Neuron (in vitro differentiated cells): ENCODE results near the gene LLGL2.

ENCODE experiments used
- H2AFZ ChIP-seq: one replicate; pipeline ENCODE4 v1.6.1; 2013; ENCODE audit warnings: low read depth, mild to moderate bottlenecking, inconsistent platforms, low read length, moderate library complexity
- H3K27me3 ChIP-seq: one replicate; pipeline ENCODE4 v1.6.1; 2013; ENCODE audit warnings: low read length; ENCODE audit not compliant: insufficient read depth
- H3K36me3 ChIP-seq: one replicate; pipeline ENCODE4 v1.6.1; 2013; ENCODE audit warnings: low read length; ENCODE audit not compliant: insufficient read depth
- H3K4me1 ChIP-seq: one replicate; pipeline ENCODE4 v1.6.1; 2013; ENCODE audit warnings: low read length; ENCODE audit not compliant: insufficient read depth
- H3K4me3 ChIP-seq: 2 replicates; pipeline ENCODE4 v1.5.1; 2013; ENCODE audit warnings: mild to moderate bottlenecking, low read length, moderate library complexity
- H3K9me3 ChIP-seq: one replicate; pipeline ENCODE4 v1.6.1; 2013; ENCODE audit warnings: low read length

The LLGL2 gene

DNA sequence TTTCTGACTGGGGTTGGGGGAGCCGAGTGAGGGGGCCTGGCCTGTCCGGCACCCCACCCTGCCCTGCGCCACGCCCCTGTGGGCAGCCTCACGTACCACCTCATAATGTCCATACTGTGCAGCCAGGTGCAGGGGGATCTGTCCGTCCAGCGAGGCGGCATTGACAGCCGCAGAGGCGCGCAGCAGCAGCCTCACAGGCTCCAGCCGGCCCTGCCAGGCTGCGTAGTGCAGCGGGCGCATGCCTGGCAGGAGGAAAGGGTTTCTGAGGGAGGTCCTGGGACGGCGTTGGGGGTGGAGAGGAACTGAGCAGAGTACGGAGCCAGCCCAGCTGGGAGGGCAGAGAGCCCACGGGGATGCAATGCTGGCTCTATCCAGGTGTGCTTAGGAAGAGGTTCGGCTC lies 18.6 kb upstream of the LLGL2 start:
- Histone ChIP-seq H3K36me3 (peaks cover 46% of the 10 kb centered on the region), H2AFZ (no peak overlapping the region), H3K4me1 (peaks cover 7% of the 10 kb centered on the region), H3K9me3 (no peaks in the 10 kb centered on the region), H3K4me3 (no peak overlapping the region), H3K27me3 (no peaks in the 10 kb centered on the region)

DNA sequence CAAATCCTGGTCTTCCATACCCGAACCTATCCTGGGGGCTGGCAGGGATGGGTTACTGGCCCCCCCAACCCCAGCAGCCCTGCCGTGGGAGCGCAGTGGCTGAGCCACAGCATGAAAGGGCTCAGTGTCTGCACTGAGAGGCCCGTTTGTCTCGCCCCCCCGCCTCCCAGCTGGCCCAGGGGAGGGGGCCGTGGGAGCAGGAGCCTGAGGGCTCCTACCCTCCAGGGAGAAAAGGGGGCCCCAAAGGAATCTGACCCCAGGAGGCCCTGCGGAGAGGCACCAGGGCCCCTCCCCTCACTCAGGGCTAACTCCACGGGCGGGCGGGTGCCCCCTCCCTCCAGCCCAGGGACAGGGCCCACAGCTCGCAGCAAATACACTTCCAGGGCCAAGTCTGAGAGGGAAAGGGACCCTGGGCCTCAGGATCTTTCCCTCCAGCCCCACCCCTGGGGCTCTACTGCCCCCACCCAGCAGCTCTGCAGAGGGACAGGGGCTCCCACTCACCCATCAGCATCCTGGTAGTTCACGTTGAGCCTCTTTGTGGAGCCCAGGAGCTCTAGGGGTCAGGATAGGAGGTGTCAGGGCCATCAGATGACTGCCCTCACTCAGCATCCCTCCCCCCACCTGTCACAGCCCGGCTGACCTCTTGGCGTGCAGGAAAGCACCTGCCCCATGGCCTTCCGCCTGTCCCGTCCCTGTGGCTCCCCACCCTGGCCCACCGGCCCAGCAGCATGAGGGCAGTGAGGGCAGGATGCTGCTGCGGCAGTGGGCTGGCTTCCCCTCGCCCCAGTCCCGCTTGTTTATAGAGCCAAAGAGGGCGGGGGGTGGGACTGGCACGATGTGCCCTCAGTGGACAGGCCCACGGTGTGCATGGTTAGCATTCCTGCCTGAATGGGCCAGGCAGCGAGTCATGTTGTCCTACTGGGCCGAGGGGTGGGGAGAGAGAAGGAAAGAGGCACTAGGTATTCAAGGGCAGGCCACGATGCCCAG lies 17.5 kb upstream of the LLGL2 start:
- Histone ChIP-seq H3K4me3 (no peak overlapping the region), H3K36me3 (peaks cover 50% of the 10 kb centered on the region), H3K9me3 (no peaks in the 10 kb centered on the region), H2AFZ (no peak overlapping the region), H3K27me3 (no peaks in the 10 kb centered on the region), H3K4me1 (peaks cover 9% of the 10 kb centered on the region)

DNA sequence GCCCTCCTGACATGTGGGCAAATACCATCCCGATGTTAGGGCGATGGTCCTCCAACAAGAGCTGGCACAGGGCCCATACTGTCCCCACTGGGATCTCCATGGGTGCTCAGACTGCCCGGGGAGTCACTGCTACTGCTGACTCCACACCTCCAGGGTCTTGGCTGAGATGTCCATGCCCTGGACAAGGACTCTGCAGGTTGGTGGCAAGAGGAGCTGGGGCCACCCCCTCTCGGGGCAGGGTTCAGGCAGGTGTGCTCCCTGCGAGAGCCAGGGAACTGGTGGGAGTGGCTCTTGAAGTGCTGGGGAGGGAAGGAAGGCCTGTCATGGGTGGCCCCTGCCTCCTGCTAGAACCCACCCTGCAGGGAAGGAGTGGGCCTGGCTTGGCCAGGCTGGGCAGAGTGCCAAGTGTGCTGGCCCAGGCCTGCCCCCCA lies 16.6 kb upstream of the LLGL2 start:
- peaks cover 57% of the 10 kb centered on the region for H3K36me3 ChIP-seq
- H2AFZ ChIP-seq, result no peak overlapping the region
- peaks cover 14% of the 10 kb centered on the region for H3K4me1 ChIP-seq
- no peaks in the 10 kb centered on the region for H3K27me3 ChIP-seq
- H3K4me3 ChIP-seq, result no peak overlapping the region
- H3K9me3 ChIP-seq, result no peaks in the 10 kb centered on the region

DNA sequence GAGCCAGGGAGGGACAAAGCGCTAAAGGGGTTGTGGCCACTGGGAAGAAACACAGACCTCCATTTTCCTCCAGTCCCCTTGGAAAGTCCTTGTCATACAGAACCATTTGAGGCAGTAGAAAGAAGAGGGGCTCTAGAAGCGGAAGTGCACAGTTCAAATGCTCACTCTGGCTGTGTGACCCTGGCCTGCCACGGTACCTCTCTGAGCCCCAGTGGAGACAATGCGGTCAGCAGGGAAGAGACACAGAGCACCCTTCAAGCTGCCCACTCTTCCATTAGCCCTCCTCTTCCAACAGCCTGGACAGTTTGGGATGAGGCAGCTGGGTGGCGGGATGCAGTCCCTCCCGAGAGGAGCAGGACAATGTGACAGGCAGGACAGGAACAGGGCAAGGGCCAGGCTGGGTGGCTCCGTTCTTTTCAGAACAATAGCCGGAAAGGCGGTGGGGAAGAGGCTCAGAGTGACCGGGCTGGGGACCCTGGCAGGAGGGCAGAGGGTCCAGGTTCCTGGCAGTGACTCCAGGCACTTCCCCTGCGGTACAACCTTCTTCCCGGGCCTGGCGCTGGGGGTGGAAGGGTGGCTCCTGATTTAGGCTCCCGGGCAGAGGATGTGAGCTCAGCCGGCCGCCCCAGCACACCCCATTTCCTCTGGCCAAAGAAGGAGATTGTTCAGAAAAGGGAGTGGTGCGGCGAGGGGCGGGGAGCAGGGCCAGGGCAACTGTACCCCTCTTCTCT lies 15.8 kb upstream of the LLGL2 start:
- H3K36me3 ChIP-seq, result peaks cover 51% of the 10 kb centered on the region
- H3K4me1 ChIP-seq, result peaks cover 22% of the 10 kb centered on the region
- no peaks in the 10 kb centered on the region for H3K27me3 ChIP-seq
- no peak overlapping the region for H3K4me3 ChIP-seq
- no peak overlapping the region for H2AFZ ChIP-seq
- H3K9me3 ChIP-seq, result no peaks in the 10 kb centered on the region

DNA sequence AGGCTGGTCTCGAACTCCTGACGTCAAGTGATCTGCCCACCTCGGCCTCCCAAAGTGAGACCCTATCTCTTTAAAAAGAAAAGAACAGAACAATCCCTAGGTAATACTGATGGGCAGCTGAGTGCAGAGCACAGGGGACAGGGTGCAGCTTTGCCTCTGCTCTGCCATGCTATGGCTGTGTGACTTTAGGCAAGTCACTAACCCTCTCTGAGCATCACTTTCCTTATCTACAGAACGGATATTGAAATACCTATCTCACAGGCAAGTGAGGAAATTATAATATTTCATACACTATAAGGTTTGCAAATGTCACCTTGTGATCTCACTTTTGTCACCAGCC lies 14.3 kb upstream of the LLGL2 start:
- Histone ChIP-seq H3K27me3 (no peaks in the 10 kb centered on the region), H3K4me1 (peaks cover 22% of the 10 kb centered on the region), H3K4me3 (no peak overlapping the region), H3K36me3 (peaks cover 36% of the 10 kb centered on the region), H3K9me3 (no peaks in the 10 kb centered on the region), H2AFZ (no peak overlapping the region)

DNA sequence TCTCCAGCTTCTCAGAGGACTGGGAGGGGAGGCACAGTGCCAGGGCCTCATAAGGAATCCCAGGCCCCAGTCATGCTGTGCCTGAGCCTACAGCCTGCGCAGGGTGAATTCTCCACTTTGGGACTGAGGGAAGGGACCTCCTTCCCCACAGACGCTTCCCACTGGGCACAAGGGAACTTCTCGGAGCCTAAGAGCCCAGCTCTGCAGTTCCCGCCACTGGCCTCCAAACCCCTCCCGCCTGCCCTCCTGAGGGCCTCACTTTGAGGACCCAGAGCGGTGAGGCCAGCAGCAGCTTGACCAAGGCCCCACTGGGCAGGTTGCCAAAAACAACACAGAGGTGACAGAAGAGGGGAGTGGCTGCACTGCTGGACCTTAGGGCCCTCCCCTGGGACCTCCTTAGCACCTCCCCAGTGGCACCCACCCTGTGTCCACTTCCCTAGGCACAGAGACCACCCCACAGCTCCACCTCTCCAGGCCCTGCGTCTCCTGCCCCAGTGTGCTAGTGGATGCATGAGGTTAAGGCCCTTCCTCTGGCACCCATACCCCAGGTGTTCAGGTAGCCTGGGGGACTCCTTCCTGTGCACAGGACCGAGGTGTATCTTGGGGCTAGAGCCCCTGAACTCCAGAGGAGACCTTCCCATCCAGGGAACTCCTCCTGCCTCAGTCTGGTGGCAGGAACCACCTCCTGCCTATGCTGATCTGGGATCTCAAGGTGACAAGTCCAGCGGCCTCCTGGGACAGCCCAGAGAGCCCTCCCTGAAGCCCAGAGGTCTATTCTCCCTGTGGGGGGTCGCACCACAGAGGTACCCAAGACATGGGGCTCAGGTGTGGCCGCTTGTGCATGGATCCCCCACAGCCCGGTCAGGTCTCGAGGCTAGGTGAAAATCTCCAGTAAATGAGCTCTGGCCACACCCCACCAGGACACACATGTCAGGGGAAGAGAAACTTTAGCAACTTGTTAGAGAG lies 13.6 kb upstream of the LLGL2 start:
- no peak overlapping the region for H2AFZ ChIP-seq
- H3K36me3 ChIP-seq, result peaks cover 29% of the 10 kb centered on the region
- H3K27me3 ChIP-seq, result no peaks in the 10 kb centered on the region
- H3K9me3 ChIP-seq, result no peaks in the 10 kb centered on the region
- H3K4me1 ChIP-seq, result peaks cover 22% of the 10 kb centered on the region
- H3K4me3 ChIP-seq, result no peak overlapping the region

DNA sequence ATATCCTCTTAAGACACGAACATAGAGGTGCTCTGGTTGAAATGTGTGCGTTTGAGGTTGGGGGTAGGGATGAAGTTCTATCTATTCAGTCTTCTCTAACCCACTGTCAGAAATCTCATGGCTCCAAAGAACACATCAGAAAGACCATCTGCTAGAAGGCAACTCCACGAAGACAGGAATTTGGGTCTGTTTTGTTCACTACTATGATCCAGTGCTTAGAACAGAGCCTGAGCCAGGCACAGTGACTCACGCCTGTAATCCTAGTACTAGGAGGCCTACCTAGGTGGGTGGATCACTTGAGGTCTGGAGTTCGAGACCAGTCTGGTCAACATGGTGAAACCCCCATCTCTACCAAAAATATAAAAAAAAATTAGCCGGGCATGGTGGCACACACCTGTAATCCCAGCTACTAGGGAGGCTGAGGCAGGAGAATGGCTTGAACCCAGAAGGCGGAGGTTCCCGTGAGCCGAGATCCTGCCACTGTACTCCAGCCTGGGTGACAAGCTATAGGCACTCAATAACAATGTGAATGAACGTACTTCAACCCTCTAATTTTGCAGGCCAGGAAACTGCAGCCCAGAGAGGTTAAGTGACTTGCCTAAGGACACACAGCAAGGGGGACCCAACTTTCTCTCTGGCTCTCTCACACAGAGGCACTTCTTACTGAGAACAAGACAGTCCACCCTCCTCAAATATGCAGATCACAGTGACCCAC lies 12.4 kb upstream of the LLGL2 start:
- Histone ChIP-seq H3K4me1 (peaks cover 30% of the 10 kb centered on the region), H2AFZ (no peak overlapping the region), H3K4me3 (no peak overlapping the region), H3K27me3 (no peaks in the 10 kb centered on the region), H3K9me3 (no peaks in the 10 kb centered on the region), H3K36me3 (peaks cover 26% of the 10 kb centered on the region)

DNA sequence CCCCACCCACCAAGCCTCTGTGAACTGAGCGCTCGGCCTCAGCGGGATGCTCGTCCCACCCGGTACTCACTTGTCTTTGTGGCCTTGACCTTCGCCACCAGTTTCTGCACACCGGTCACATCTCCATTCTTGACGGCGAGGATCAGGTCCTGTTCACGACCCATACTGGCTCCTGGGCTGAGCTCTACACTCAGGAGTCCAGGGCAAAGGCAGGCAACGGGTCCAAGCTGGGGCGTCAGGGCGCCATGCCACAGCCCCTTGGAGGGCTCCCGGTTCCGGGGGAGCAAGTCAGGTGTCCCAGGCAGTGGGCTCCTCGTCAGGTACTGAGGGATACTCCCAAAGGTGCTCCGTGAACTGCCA lies 11.9 kb upstream of the LLGL2 start:
- Histone ChIP-seq H3K27me3 (no peaks in the 10 kb centered on the region), H3K4me3 (peak overlapping the region; percentile 63), H3K4me1 (peaks cover 25% of the 10 kb centered on the region), H3K36me3 (peaks cover 31% of the 10 kb centered on the region), H3K9me3 (no peaks in the 10 kb centered on the region), H2AFZ (no peak overlapping the region)

DNA sequence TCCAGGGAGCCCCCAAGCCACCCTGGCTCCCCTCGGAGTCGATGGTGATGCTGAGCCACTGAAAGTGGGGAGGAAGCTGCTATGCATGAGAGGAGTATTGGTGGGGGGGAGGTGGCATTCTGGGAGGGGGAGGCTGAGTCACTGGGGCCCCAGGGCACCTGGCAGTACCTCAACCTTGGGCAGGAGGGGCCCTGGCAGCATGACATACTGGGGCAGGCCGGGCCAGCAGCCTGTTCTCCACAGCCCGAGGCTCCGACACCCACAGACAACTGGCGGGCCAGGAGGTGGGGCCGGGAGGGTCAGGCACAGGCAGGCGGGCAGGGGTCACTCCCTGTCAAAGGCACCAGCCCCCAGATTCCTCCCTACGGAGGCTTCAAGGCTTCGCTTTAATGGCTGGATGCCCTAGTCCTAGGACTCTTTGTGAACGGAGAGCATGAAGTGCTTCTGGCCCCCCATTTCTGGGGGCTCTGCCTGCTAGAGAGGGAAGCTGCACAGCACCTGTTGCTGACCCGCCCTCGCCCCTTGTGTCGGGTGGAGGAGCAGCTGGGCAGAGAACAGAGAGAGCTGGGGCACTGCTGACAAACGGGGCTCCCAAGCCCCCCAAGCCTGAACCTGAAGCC lies 11.1 kb upstream of the LLGL2 start:
- no peaks in the 10 kb centered on the region for H3K27me3 ChIP-seq

DNA sequence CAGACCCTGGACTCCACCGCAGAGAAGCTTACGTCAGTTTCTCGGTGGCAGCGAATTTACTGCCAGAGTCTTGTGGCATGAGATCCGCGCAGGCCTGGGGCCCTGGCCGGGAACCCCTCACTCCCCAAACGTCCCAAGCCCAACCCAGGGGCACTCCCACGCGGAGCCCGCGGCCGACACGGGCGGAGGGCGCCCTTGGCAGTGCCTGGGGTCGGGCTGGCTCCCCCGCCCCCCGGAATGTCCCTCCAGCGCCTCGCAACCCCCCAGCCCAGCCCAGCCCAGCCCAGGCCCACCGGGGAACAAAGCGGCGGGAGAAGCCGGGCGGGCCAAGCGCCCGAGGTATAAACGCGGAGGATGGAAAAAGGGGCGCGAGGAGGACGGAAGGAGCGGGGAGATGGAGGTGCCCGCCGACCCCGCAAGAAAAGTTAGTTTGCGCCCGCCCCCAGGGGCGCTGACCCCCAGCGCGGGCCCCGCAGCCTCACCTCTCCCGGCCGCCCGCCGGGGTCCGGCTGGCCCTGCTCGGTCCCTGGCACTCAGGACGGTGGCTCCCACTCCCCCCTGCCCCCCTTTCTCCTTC lies 10.5 kb upstream of the LLGL2 start:
- no peaks in the 10 kb centered on the region for H3K27me3 ChIP-seq
- peaks cover 25% of the 10 kb centered on the region for H3K4me1 ChIP-seq
- peak overlapping the region; percentile 23 for H2AFZ ChIP-seq
- H3K9me3 ChIP-seq, result no peaks in the 10 kb centered on the region
- peaks cover 39% of the 10 kb centered on the region for H3K36me3 ChIP-seq
- H3K4me3 ChIP-seq, result peak overlapping the region; percentile 63

More for the DNA sequence above, 11.1 kb upstream of the LLGL2 start:
- Histone ChIP-seq H3K4me3 (peak overlapping the region; percentile 63), H3K9me3 (no peaks in the 10 kb centered on the region), H3K36me3 (peaks cover 36% of the 10 kb centered on the region), H2AFZ (peak overlapping the region; percentile 23), H3K4me1 (peaks cover 25% of the 10 kb centered on the region)

DNA sequence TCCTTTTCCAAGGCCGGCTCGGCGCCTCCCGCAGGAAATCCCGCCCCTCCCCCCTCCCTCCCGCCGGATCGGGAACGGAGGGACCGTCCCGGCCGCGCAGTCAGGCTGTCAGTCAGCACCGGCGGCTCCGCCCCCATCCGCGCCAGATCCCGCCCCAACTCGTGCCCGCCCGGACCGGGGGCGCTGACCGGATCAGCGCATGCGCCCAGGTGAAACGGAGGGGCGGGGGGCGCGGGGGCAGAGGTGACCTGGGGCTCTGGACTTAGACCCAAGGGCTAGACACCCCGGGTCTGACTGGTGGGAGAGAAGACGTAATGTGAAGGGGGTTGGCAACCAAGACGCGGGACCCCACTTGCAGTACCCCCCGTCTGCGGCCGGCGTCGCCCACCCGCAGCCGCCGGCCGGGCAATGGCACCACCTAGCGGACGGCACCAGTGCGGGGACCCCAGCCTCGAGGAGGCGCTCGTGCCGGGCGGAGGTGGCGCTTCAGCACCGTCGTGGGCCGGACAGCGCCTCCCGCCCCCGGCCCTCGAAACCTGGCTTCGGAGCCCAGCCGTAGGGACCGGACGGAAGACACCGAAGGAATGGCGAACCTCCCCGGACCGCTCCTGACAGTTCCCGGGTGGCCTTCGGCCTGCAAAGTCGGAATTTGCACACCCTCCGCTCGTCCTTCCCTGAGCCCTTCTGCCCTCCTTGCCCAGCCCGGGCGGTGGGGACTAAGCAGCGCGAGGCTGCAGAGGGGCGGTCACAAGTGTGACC lies 9.8 kb upstream of the LLGL2 start, which contains the start of gene CASKIN2:
CASKIN2 (minus strand) TSS at position 42 of the 759 bp plus-strand sequence. CDS start 1,733 bp downstream, outside the sequence.
- peak within 1 kb of the TSS; percentile 95 for H2AFZ ChIP-seq
- peak within 1 kb of the TSS; percentile 63 for H3K4me3 ChIP-seq
- H3K9me3 ChIP-seq, result no peaks in the 10 kb centered on the region
- H3K27me3 ChIP-seq, result no peaks in the 10 kb centered on the region
- H3K4me1 ChIP-seq, result peaks cover 25% of the 10 kb centered on the region
- H3K36me3 ChIP-seq, result peaks cover 41% of the 10 kb centered on the region
